SK-N-DZ (cell line): Measurements from ENCODE around the gene HMG20B.

Experiments used
- DNase-seq: peaks from one replicate; pipeline ENCODE4 v3.0.0-alpha.2; 2015; ENCODE audit warnings: low spot score

Gene HMG20B

GRCh38 chr19:3607303-3608078 lies 34.7 kb downstream of the HMG20B start:
- no peak for DNase-seq

GRCh38 chr19:3608079-3608641 lies 35.4 kb downstream of the HMG20B start:
- no peak for DNase-seq

- no peak for DNase-seq
Observed at GRCh38 chr19:3608750-3609322, 36.1 kb downstream of the HMG20B start.

DNA sequence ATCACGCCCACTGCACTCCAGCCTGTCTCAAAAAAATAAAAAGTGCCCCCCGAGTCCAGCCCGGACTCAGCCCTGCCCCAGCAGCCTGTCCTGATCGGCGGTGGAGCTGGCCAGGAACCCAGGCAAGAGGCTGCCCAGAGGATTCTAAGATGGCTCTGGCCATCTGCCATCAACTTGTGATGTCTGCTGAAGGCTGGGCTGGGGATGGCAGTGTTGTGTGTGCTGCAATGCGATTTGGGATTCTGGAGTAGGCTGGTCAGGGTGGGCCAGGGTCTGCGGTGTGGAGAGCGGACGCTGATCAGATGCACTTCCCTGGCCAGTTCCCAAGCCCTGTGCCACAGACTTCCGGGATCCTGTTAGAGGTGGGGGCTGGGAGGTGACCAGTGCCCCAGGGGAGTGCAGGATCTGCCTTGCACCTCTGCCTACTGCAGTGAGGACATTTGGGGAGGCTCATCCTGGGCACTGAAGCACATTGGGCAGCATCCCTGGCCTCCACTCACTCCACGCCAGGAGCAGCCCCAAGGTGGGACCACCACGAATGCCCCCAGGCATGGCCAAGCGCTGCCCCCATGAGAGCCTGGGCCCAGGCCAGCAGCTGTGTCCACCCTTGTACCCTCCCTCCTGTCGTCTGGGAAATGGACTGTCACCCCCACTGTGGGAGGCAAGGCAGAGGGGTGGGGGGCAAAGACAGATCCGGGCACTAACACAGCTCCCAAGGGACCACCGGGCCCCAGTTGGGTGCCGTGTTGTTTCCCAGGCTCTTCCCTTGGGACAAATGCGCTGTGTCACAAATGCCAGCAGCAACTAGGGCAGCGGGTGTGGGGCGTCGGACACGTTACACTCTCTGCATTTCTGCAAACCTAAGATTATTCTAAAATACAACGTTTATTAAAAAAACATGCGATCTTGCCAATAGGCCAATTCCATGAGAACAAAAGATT lies 37.3 kb downstream of the HMG20B start:
- no peak for DNase-seq

GRCh38 chr19:3610745-3611717 lies 38.3 kb downstream of the HMG20B start:
- no peak for DNase-seq

DNA sequence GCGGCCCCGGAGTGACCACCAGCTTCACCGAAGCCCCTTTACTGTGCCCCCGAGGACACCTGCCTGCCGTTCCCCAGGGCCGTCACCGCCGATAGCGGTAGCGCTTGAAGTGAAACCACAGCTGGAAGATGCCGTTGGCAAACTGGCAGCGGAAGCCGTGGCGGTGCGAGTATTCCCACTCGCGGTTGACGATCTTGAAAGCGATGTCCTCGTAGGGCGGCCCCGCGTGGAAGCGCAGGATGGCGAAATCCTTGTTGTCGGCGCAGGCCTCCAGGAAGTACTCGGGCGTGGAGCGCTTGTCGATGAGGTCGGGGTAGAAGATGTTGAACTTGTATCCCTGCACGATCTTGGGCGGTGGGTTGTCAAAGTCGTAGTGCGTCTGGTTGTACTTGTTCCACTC lies 39.1 kb downstream of the HMG20B start:
- DNase-seq, result no peak

DNA sequence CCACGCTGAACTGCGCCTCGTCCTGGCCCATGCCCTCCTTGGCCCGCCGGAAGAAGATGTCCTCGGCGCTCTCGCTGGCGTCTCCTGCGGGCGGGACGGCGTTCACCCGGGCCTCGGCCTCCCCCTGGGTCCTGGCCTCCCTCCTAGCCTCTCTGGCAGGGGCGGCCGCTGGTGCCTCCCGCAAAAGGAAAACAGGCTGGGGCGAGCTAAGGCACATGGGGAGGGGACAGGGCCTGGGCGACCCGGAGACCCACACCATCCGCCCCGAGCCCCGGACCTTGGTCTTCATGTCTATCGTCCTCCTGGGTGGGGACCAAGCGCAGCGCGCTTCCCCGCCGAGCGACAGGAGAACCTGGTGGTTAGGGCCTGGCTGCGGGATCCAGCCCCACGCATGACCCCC lies 39.6 kb downstream of the HMG20B start:
- DNase-seq, result no peak

GRCh38 chr19:3612901-3613741 lies 40.4 kb downstream of the HMG20B start:
- no peak for DNase-seq

DNA sequence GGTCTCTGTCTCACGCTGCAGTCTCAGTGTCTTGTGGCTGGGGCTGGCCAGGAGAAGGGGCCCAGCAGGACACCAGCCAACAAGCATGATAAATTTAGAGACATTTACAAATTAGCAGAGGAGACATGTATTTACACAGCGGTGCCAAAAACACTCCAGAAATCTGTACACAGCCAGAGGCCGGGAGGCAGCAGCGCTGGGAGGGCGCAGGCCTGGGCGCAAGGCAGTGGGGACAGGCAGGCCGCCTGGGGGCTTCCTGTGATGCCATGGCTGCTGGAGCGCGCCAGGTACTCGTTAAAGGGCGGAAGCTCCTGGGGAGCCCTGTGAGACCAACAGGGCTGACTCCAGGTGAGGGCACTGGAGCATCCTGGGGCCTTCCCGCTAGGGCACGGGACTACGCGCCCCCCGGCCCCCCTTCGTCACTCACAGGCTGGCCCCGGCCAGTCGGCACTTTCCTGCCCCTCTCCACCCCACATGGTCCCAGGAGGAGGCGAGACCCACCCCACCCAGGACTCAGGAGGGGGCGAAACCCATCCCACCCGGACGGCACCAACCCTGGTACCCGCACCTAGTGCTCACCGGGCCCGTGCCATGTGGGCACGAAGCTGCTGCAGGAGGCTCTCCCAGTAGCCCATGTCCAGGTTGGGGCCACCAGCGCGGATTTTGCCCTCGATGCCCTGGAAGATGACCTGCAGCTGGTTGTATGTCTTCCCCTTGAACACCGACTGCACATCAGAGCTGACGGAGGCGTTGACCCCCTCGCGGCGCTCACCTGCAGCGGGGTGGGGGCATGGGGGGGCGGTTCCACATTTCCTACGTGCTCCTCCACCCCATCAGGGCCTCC lies 41.3 kb downstream of the HMG20B start:
- no peak for DNase-seq

DNA sequence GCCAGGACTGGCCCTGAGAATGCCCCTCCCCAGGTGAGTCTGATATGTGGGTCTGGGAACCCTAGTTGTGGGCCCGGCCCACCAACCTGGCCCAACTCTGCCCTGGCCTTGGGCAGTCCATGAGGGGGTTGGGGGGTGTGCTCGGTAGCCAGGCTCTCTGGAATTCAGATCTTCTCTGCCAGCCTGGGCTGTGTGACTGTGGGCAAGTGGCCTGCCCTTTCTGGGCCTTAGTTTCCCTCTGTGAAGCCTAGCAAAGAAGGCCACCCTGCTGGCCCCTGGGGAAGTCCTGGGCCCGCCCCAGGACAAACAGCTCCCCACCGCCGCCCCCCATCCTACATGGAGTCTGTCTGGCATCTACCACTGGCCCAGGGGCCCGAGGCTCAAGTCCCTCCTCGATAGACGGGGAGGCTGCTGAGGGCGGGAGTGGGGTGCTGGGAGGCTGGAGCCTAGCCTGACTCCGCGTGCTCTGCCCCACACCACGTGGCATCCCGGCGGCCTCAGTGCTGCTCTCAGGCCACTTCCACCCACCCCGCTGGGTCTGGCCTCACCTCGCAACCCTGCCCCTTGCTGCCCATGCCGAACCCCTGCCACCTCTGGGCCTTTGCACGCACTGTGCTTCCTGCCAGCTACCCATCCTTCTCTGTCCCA lies 42.2 kb downstream of the HMG20B start:
- DNase-seq, result no peak

- DNase-seq, result no peak
Observed at GRCh38 chr19:3615524-3616135, 42.9 kb downstream of the HMG20B start.

- DNase-seq, result no peak
Observed at GRCh38 chr19:3617463-3617862, 44.7 kb downstream of the HMG20B start.

DNA sequence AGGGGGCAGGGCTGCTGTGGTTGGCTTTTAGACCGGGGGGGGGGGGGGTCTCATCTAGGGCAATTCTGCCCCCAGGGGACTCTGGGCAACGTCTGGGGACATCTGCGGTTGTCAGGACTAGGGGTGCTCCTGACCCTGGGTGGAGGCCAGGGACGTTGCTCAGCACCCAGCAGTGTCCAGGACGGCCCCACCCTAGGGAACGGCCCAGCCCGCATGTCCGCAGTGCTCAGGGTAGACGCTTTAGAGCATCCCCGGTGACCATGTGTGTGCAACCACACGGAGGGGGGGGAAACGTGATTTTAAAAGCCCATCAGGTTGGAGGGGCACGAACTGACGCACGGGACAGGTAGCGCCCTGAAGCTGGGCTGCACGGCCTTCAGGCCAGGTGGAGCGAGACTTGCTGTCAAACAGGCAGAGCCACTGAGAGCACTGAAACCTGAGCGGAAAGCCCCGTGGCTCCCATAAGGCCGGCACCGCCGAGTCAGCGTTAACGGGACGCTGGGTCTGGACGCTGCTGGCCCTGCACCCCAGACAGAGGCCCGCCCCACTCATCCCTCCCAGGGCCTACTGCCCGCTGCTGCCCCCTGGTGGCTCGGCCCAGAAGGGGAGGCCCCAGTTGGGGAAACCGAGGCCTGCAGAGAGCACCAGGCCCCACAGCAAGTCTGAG lies 45.5 kb downstream of the HMG20B start:
- DNase-seq, result no peak

- DNase-seq, result no peak
Observed at GRCh38 chr19:3618811-3619630, 46.3 kb downstream of the HMG20B start.

DNA sequence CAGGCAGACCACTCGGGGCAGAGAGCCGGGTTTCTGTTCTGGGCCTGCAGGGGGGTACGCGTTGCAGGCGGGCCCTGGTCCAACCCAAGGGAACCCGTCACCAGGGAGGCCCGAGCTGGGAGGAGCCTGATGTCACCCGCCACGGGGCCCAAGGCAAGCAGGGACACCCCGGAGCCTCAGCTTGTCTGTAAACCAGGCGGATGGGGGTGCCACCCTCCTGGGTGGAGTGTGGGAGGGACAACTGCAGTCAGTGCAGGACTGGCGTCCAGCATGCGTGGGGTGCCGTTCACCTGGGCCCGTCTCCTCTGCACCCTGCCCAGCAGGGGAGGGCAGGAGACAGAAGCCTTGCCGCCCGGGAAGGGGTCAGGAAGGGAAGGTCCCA lies 46.9 kb downstream of the HMG20B start:
- no peak for DNase-seq

DNA sequence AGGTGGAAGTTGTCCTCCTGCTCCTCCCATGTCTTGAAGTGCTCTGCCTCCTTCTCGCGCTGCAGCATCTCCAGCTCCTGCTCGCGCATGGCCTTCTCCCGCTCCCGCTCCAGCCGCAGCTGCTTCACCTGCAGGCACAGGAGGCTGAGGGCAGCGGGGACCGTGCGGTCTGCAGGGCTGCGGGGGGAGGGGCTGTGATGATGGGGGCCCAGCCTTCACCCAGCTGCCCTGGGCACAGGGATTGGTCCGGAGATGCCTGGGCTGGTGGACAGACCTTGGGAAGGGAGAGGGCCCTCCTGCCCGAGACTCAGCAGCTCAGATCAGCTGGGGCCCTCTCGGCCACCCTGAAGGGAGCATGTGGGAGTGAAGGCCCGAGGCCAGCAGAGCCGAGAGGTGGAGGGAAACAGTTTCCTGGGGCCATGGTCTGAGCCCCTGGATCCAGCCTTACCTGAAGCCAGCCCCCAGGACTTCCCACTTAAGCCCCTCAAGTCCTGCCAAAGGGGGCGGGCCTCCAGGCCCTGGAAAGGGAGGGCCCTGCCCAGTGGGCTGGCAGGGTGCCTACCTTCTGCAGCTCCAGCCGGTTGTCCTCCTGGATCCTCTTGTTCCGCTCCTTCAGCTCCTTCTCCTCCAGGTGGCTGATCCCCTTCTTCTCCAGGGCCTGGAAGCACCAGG lies 47.5 kb downstream of the HMG20B start:
- DNase-seq, result no peak
